Neuronal stem cell (in vitro differentiated cells): Measurements from ENCODE around the gene GBP2.

Experiments
- DNase-seq: peaks from one replicate; pipeline ENCODE4 v3.0.0-alpha.2; 2013; ENCODE audit warnings: low spot score
- H2AFZ ChIP-seq: one replicate; pipeline ENCODE4 v1.6.1; 2013; ENCODE audit warnings: mild to moderate bottlenecking, low read length, inconsistent platforms
- H2AK5ac ChIP-seq: 2 replicates; pipeline ENCODE4 v1.6.1; 2013; ENCODE audit warnings: low read depth, mild to moderate bottlenecking, inconsistent platforms, low read length, moderate library complexity, mixed read lengths
- H2BK120ac ChIP-seq: 2 replicates; pipeline ENCODE4 v1.6.1; 2013; ENCODE audit warnings: low read depth, mild to moderate bottlenecking, inconsistent platforms, low read length, moderate library complexity, mixed read lengths
- H2BK12ac ChIP-seq: one replicate; pipeline ENCODE4 v1.6.1; 2013; ENCODE audit warnings: low read length, inconsistent platforms
- H2BK15ac ChIP-seq: 2 replicates; pipeline ENCODE4 v1.6.1; 2013; ENCODE audit warnings: mild to moderate bottlenecking, low read length, inconsistent platforms, mixed read lengths
- H2BK5ac ChIP-seq: one replicate; pipeline ENCODE4 v1.6.1; 2013; ENCODE audit warnings: inconsistent platforms, mild to moderate bottlenecking, low read length, moderate library complexity
- H3K14ac ChIP-seq: one replicate; pipeline ENCODE4 v1.6.1; 2013; ENCODE audit warnings: low read length, inconsistent platforms
- H3K18ac ChIP-seq: 2 replicates; pipeline ENCODE4 v1.6.1; 2013; ENCODE audit warnings: low read length, inconsistent platforms
- H3K23ac ChIP-seq: 2 replicates; pipeline ENCODE4 v1.6.1; 2013; ENCODE audit warnings: low read depth, mild to moderate bottlenecking, mixed read lengths, low read length, inconsistent platforms; ENCODE audit not compliant: poor library complexity
- H3K27ac ChIP-seq: replicated peaks from 3 replicates; pipeline ENCODE4 v1.5.1; 2013; ENCODE audit warnings: low read length, inconsistent platforms
- H3K27me3 ChIP-seq, 3 experiments: 2 replicates each; pipeline ENCODE4 v1.6.1; 2013; ENCODE audit warnings: low read length in 3 of 3, mild to moderate bottlenecking in 2 of 3, inconsistent platforms in 1 of 3, low read depth in 1 of 3, mixed read lengths in 1 of 3, moderate library complexity in 1 of 3; ENCODE audit not compliant: control insufficient read depth in 3 of 3, insufficient read depth in 3 of 3
- H3K36me3 ChIP-seq, 2 donors: replicated peaks in 1 of 2; 2 replicates each; pipeline ENCODE4 v1.6.1; 2013; ENCODE audit warnings: low read length in 2 of 2; ENCODE audit not compliant: control insufficient read depth in 2 of 2, insufficient read depth in 2 of 2
- H3K4ac ChIP-seq: 2 replicates; pipeline ENCODE4 v1.6.1; 2013; ENCODE audit warnings: inconsistent platforms, mild to moderate bottlenecking, low read length, moderate library complexity
- H3K4me1 ChIP-seq, 2 donors: 1 replicate in 1 of 2; 2 replicates in 1 of 2; pipeline ENCODE4 v1.6.1; 2013; ENCODE audit warnings: low read length in 2 of 2, low read depth in 1 of 2; ENCODE audit not compliant: control insufficient read depth in 2 of 2, insufficient read depth in 1 of 2
- H3K4me2 ChIP-seq: one replicate; pipeline ENCODE4 v1.6.1; 2013; ENCODE audit warnings: mild to moderate bottlenecking, low read length, inconsistent platforms; ENCODE audit not compliant: insufficient read depth, poor library complexity, severe bottlenecking
- H3K4me3 ChIP-seq, 2 donors: 2 replicates each; pipeline ENCODE4 v1.5.1; 2013; ENCODE audit warnings: low read length in 2 of 2, mild to moderate bottlenecking in 2 of 2, inconsistent platforms in 1 of 2, moderate library complexity in 1 of 2
- H3K79me1 ChIP-seq: one replicate; pipeline ENCODE4 v1.6.1; 2013; ENCODE audit warnings: low read depth, mild to moderate bottlenecking, inconsistent platforms, low read length, moderate library complexity
- H3K9ac ChIP-seq: one replicate; pipeline ENCODE4 v1.6.1; 2013; ENCODE audit warnings: mild to moderate bottlenecking, low read depth, low read length, inconsistent platforms; ENCODE audit not compliant: poor library complexity
- H3K9me3 ChIP-seq, 2 donors: replicated peaks in 1 of 2; 2 replicates each; pipeline versions ENCODE3 to v1.6.1; 2013; ENCODE audit warnings: low read length in 2 of 2, mild to moderate bottlenecking in 2 of 2, inconsistent platforms in 1 of 2, low read depth in 1 of 2, mixed read lengths in 1 of 2, moderate library complexity in 1 of 2; ENCODE audit not compliant: control insufficient read depth in 2 of 2, insufficient read depth in 1 of 2
- H4K8ac ChIP-seq: one replicate; pipeline ENCODE4 v1.6.1; 2013; ENCODE audit warnings: low read depth, mild to moderate bottlenecking, inconsistent platforms, low read length, moderate library complexity
- H4K91ac ChIP-seq: one replicate; pipeline ENCODE4 v1.6.1; 2013; ENCODE audit warnings: low read length, low read depth, mild to moderate bottlenecking, inconsistent platforms; ENCODE audit not compliant: poor library complexity
- WGBS, 2 donors: extraction: QIAGEN DNeasy Blood & Tissue Kit; methylation state at CpG; one replicate each; pipeline ENCODE4 v1.1.7; 2013; ENCODE audit warnings: missing lambda C conversion rate in 2 of 2, mixed read lengths in 1 of 2; ENCODE audit not compliant: insufficient read length in 2 of 2, insufficient replicate concordance in 1 of 2; ENCODE audit errors: extremely low coverage in 2 of 2; 5-methylcytosine and 5-hydroxymethylcytosine counted together

The GBP2 gene

GRCh38 chr1:89060091-89060490, 65.8 kb downstream of the GBP2 start:
- Histone ChIP-seq H3K36me3 (no peaks in the 10 kb centered on the region), H4K91ac (no peak overlapping the region), H3K4me3 (no peak overlapping the region), H4K8ac (no peak overlapping the region), H2BK5ac (no peak overlapping the region), H3K23ac (no peak overlapping the region), H3K9ac (no peak overlapping the region), H2BK120ac (no peak overlapping the region), H3K4me1 (no peaks in the 10 kb centered on the region), H2AK5ac (no peak overlapping the region), H2BK12ac (no peak overlapping the region), H3K9me3 (no peaks in the 10 kb centered on the region), H3K14ac (no peak overlapping the region), H3K27ac (no peak overlapping the region), H3K4me2 (no peak overlapping the region), H3K27me3 (no peaks in the 10 kb centered on the region), H3K18ac (no peak overlapping the region), H3K79me1 (no peaks in the 10 kb centered on the region), H2AFZ (no peak overlapping the region), H2BK15ac (no peak overlapping the region), H3K4ac (no peak overlapping the region)
- no peak for DNase-seq
- no CpG with 5 or more reads among the region's 5 CpGs for WGBS, 2 donors
